NK-92 (cell line): ENCODE results near the gene ORMDL2.
A peak's percentile ranks its signal among the peaks of the same experiment; 100 is the strongest.

Experiments
- DNase-seq: peaks from one replicate; lab custom pipeline; 2025; ENCODE audit not compliant: unreplicated experiment; lab: John Stamatoyannopoulos, UW

Gene ORMDL2

GRCh38 chr12:55817345-55818139 lies at the start of gene ORMDL2, which contains the start of gene SARNP:
TSS of gene ORMDL2 (plus strand) at chr12:55818041. CDS start at chr12:55819000, 959 bp downstream.
TSS of gene SARNP (minus strand) at chr12:55817724. CDS start at chr12:55817701, 23 bp downstream.
- DNase-seq: peak; percentile 92

GRCh38 chr12:55771736-55772135 lies 46.1 kb upstream of the ORMDL2 start:
- no peak for DNase-seq

GRCh38 chr12:55777856-55778255 lies 40.0 kb upstream of the ORMDL2 start:
- no peak for DNase-seq

- no peak for DNase-seq
These were observed 37.2 kb upstream of the ORMDL2 start for GRCh38 chr12:55780685-55781084.

GRCh38 chr12:55788546-55788945 lies 29.3 kb upstream of the ORMDL2 start:
- no peak for DNase-seq

- no peak for DNase-seq
These were observed 28.7 kb upstream of the ORMDL2 start for GRCh38 chr12:55789171-55789570.

- DNase-seq: no peak
These were observed 27.9 kb upstream of the ORMDL2 start for GRCh38 chr12:55789893-55790292.

- DNase-seq: no peak
These were observed 21.9 kb upstream of the ORMDL2 start for GRCh38 chr12:55795950-55796349.

GRCh38 chr12:55797068-55797467 lies 20.8 kb upstream of the ORMDL2 start:
- DNase-seq: no peak

- no peak for DNase-seq
These were observed 20.3 kb upstream of the ORMDL2 start for GRCh38 chr12:55797550-55797949.

GRCh38 chr12:55806982-55807381 lies 10.9 kb upstream of the ORMDL2 start:
- no peak for DNase-seq

- no peak for DNase-seq
These were observed 8.6 kb upstream of the ORMDL2 start for GRCh38 chr12:55809274-55809673.

- no peak for DNase-seq
These were observed 5.8 kb upstream of the ORMDL2 start for GRCh38 chr12:55812088-55812487.

GRCh38 chr12:55814257-55814656 lies 3.6 kb upstream of the ORMDL2 start:
- DNase-seq: no peak

GRCh38 chr12:55815473-55815872 lies 2.4 kb upstream of the ORMDL2 start:
- DNase-seq: no peak

- DNase-seq: no peak
These were observed 928 bp upstream of the ORMDL2 start for GRCh38 chr12:55816881-55817344.

- no peak for DNase-seq
These were observed 393 bp downstream of the ORMDL2 start for GRCh38 chr12:55818140-55818728.

- DNase-seq: no peak
These were observed 1.0 kb downstream of the ORMDL2 start for GRCh38 chr12:55818886-55819285.

- no peak for DNase-seq
These were observed 2.8 kb downstream of the ORMDL2 start for GRCh38 chr12:55820679-55821078.

- no peak for DNase-seq
These were observed 4.4 kb downstream of the ORMDL2 start for GRCh38 chr12:55822228-55822627.

- no peak for DNase-seq
These were observed 5.6 kb downstream of the ORMDL2 start for GRCh38 chr12:55823419-55823818.

- DNase-seq: no peak
These were observed 6.9 kb downstream of the ORMDL2 start for GRCh38 chr12:55824726-55825125.
